GM12872 (cell line): Measurements from ENCODE around the gene CBY1.

Source experiments
- TF ChIP-seq, protein P1 (sequence below): IDR thresholded peaks from 3 replicates; pipeline ENCODE4 v1.5.1; 2011; ENCODE audit warnings: low read depth, mild to moderate bottlenecking, low read length, moderate library complexity; ENCODE audit not compliant: insufficient read depth

The CBY1 gene

DNA sequence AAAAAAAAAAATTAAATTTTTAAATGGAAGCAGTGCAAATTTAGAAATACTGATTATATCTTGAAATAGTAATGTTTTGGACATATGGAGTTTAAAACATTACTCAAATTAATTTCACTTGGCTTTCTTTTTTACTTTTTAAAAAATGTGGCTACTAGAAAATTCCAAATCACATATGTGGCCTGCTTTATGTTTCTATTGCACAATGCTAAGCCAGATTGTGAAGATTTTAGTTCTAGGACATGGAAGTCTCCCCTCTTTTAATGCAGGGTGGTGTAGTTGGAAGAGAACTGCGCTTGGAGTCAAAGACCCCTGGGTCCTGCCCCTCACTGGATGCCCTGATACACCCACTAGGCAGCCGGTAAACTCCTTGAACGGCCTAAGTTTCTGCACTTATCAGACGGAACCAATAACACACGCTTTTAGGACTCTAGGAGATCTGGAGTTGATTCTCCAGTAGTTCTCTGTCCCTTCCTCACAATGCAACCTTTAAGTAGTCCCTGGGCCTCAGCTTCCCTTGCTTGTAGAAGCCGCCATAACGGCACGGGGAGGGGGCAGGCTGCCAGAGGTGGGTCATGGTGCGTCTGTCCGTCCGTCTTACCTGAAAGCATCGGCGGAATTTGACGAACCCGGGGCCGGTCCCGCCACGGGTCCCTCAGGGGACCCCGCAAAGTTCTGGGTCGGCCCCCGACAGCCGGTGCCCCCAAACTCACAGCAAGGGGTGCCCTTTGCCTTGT lies 751 bp upstream of the CBY1 start:
- TF ChIP-seq, protein P1, sequence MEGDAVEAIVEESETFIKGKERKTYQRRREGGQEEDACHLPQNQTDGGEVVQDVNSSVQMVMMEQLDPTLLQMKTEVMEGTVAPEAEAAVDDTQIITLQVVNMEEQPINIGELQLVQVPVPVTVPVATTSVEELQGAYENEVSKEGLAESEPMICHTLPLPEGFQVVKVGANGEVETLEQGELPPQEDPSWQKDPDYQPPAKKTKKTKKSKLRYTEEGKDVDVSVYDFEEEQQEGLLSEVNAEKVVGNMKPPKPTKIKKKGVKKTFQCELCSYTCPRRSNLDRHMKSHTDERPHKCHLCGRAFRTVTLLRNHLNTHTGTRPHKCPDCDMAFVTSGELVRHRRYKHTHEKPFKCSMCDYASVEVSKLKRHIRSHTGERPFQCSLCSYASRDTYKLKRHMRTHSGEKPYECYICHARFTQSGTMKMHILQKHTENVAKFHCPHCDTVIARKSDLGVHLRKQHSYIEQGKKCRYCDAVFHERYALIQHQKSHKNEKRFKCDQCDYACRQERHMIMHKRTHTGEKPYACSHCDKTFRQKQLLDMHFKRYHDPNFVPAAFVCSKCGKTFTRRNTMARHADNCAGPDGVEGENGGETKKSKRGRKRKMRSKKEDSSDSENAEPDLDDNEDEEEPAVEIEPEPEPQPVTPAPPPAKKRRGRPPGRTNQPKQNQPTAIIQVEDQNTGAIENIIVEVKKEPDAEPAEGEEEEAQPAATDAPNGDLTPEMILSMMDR: no peak

DNA sequence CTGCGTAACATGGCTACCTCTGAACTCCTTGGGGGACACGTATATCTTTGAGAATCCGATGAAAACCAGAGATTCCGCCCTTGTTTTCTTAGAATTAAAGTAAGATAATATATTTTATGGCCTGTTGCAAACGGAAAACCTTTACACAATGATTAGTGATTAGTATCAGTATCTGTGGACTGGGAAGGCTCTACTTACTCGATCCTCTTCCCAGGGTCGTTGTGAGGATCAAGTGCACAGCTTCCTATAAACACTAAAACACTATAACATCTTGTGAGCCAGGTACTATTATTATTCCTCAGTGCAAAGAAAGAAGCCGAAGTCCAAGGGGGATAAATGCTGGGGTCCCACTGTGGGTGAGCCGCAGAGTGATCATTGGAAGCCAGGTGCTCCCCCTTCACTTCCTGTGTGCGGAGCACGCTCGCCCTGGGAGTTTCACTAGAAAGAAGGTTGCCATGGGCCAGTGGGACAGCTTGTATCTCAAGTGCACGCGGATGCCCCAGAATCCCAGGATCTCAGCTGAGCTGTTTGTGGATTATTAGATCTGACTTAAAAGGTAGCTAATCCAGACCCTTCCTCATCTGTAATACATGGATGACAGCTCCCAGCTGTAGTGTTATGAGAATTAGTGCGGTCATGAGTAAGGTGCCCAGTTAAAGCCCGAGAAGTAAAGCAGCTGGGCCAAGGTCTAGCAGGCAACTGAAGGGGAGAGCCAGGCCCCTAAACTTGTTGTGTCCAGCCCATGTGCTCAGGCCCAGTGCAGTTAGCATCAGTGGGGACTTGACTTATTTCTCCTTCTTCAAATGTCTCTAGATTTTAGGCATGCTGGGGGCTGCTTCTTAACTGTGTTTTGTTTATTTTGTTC lies 839 bp downstream of the CBY1 start:
- TF ChIP-seq, protein P1: no peak

- TF ChIP-seq, protein P1: no peak
These were observed 18.4 kb downstream of the CBY1 start for GRCh38 chr22:38674888-38675287.

DNA sequence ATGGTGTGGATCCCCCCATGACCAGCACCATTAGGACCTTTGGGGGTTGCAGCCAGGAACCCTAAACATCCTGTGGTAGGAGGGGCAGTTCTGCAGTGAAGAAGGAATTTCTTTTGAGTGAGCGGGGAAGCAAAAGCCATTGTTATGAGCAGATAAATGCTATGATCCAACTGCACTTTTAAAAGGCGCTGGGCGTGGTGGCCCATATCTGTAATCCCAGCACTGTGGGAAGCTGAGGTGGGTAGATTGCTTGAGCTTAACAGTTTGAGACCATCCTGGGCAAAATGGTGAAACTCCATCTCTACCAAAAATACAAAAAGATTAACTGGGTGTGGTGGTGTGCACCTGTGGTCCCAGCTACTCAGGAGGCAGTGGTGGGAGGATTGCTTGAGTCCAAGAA lies 19.4 kb downstream of the CBY1 start:
- TF ChIP-seq, protein P1: no peak

DNA sequence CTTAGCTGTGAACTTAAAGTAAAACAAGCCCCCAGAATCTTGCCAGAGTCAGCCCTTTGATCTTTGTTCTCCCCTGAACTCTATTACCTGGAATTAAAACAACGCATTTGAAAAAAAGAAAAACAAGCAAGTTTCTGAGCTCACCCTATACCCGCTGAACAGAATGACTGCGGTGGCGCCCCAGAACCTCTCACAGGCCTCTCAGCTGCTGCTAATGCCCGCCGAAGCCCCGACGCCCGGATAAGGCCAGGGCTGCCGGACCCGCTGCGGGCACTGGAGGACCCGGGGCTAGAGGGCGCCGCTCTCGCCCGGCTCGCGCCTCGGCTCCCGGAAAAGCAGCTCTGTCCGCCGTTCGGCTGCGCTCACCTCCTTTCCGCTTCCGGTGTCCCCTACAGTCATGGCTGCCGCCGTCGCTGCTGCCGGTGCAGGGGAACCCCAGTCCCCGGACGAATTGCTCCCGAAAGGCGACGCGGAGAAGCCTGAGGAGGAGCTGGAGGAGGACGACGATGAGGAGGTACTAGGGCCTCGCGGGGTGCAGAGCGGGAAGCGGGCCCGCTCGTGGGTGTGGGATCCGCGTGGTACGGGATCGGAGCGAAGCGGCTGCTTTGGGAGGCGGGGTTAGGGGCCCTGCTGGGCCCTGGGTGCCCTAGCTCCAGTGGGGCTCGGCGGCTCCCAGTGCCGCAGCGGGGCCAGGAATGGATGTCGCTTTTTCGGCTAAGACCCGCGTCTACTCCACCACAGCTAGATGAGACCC lies 25.3 kb downstream of the CBY1 start, which contains the start of gene TOMM22:
TOMM22 (plus strand) TSS at position 376 of the 754 bp plus-strand sequence; CDS start at position 398, 22 bp downstream.
- TF ChIP-seq, protein P1: peak; percentile 76

GRCh38 chr22:38684895-38685294 lies 28.5 kb downstream of the CBY1 start:
- TF ChIP-seq, protein P1: no peak

GRCh38 chr22:38685761-38686160 lies 29.3 kb downstream of the CBY1 start:
- TF ChIP-seq, protein P1: no peak
